Keratinocyte (primary cell): ENCODE data around the gene FBXL17. TPM values are rescaled to one million over a fixed set of nuclear protein-coding genes. Genes with fewer than 3 reads are reported as not detected.

Source experiments
- DNase-seq: peaks from one replicate; pipeline ENCODE4 v3.0.0-alpha.2; 2011; ENCODE audit warnings: low read depth, missing footprints, low spot score
- FAIRE-seq: peaks from 2 replicates; lab custom pipeline; 2011; peaks lifted over from hg19 to GRCh38; lab: Jason Lieb, UNC
- H2AFZ ChIP-seq: 2 replicates; pipeline ENCODE4 v1.6.0; 2012; ENCODE audit warnings: low read length, control low read depth, inconsistent platforms; ENCODE audit not compliant: control insufficient read depth
- H3K27ac ChIP-seq: 2 replicates; pipeline ENCODE4 v1.5.1; 2011; ENCODE audit warnings: low read length; ENCODE audit not compliant: control insufficient read depth, insufficient read depth
- H3K27me3 ChIP-seq: 3 replicates; pipeline ENCODE4 v1.6.0; 2011; ENCODE audit warnings: low read length; ENCODE audit not compliant: control insufficient read depth, insufficient read depth; ENCODE audit errors: extremely low read depth
- H3K36me3 ChIP-seq, 2 experiments: 2 replicates in 1 of 2; 3 replicates in 1 of 2; pipeline ENCODE4 v1.5.1; 2011; ENCODE audit warnings: low read length in 2 of 2, mild to moderate bottlenecking in 1 of 2; ENCODE audit not compliant: control insufficient read depth in 2 of 2, insufficient read depth in 2 of 2; ENCODE audit errors: extremely low read depth in 1 of 2
- H3K4me1 ChIP-seq: 3 replicates; pipeline ENCODE4 v1.5.1; 2011; ENCODE audit warnings: low read length; ENCODE audit not compliant: control insufficient read depth, insufficient read depth; ENCODE audit errors: extremely low read depth
- H3K4me2 ChIP-seq: 3 replicates; pipeline ENCODE4 v1.6.0; 2011; ENCODE audit warnings: low read depth, low read length; ENCODE audit not compliant: control insufficient read depth, insufficient read depth; ENCODE audit errors: extremely low read depth
- H3K4me3 ChIP-seq, 3 experiments: fragments of 200-600 bp in 1 of 3; sonication (generic) in 1 of 3; 2 replicates in 2 of 3; 3 replicates in 1 of 3; pipeline ENCODE4 v1.5.1; 2011 to 2016; ENCODE audit warnings: low read length in 3 of 3, mild to moderate bottlenecking in 3 of 3, control low read depth in 2 of 3, inconsistent platforms in 1 of 3, low read depth in 1 of 3, mixed read lengths in 1 of 3, mixed run types in 1 of 3, moderate library complexity in 1 of 3; ENCODE audit not compliant: control insufficient read depth in 2 of 3, insufficient read depth in 2 of 3; ENCODE audit errors: extremely low read depth in 1 of 3
- H3K79me2 ChIP-seq: 2 replicates; pipeline ENCODE4 v1.6.0; 2012; ENCODE audit warnings: low read length; ENCODE audit not compliant: control insufficient read depth, insufficient read depth
- H3K9ac ChIP-seq: 3 replicates; pipeline ENCODE4 v1.6.0; 2011; ENCODE audit warnings: low read length; ENCODE audit not compliant: control insufficient read depth, insufficient read depth; ENCODE audit errors: extremely low read depth
- H3K9me1 ChIP-seq: 3 replicates; pipeline ENCODE4 v1.6.0; 2011; ENCODE audit warnings: low read length; ENCODE audit not compliant: control insufficient read depth, insufficient read depth; ENCODE audit errors: extremely low read depth
- H3K9me3 ChIP-seq: 2 replicates; pipeline ENCODE4 v1.5.1; 2012; ENCODE audit warnings: low read depth, low read length; ENCODE audit not compliant: control insufficient read depth
- H4K20me1 ChIP-seq: 3 replicates; pipeline ENCODE4 v1.6.0; 2011; ENCODE audit warnings: low read length; ENCODE audit not compliant: control insufficient read depth, insufficient read depth; ENCODE audit errors: extremely low read depth
- EZH2 ChIP-seq: IDR thresholded peaks from one replicate; pipeline ENCODE4 v1.6.1; 2012; ENCODE audit warnings: inconsistent platforms, mild to moderate bottlenecking, low read length, moderate library complexity
- dilution Hi-C: fragments of 300-500 bp; cut with MboI; formaldehyde crosslinking; loops from one replicate; pipeline ENCODE4 v1.7.0; 2020; ENCODE audit warnings: low sequenced_read_pairs; ENCODE audit not compliant: extremely low pct_ligation_motif_present
- polyA plus RNA-seq, 5 experiments: library from polyadenylated mRNA; depleted of rRNA in 3 of 5; stranded (reverse) in 3 of 5; stranded (forward) in 1 of 5; unstranded in 1 of 5; fragments of >200 nt; gene quantifications; 1 replicate in 1 of 5; 2 replicates in 3 of 5; 3 replicates in 1 of 5; pipeline versions ENCODE4 v1.2.1 to v1.2.3, GENCODE V29; 2011 to 2012; ENCODE audit warnings: missing spikeins in 2 of 5, low read depth in 1 of 5, low replicate concordance in 1 of 5
- TF ChIP-seq, protein P1 (sequence below), 3 experiments: IDR thresholded peaks in 1 of 3; conservative IDR thresholded peaks in 1 of 3; optimal IDR thresholded peaks in 1 of 3; 2 replicates in 2 of 3; 3 replicates in 1 of 3; pipeline versions ENCODE3 to v1.5.1; 2011; ENCODE audit warnings: low read length in 3 of 3, mild to moderate bottlenecking in 3 of 3, moderate library complexity in 2 of 3, control low read depth in 1 of 3, inconsistent platforms in 1 of 3; ENCODE audit not compliant: insufficient read depth in 2 of 3; ENCODE audit errors: extremely low read depth in 1 of 3

Gene FBXL17
- polyA plus RNA-seq, 1 donor (not counting 4 experiments of a cell fraction or from before 2014, with no cell fraction given), result 5.7 TPM

DNA sequence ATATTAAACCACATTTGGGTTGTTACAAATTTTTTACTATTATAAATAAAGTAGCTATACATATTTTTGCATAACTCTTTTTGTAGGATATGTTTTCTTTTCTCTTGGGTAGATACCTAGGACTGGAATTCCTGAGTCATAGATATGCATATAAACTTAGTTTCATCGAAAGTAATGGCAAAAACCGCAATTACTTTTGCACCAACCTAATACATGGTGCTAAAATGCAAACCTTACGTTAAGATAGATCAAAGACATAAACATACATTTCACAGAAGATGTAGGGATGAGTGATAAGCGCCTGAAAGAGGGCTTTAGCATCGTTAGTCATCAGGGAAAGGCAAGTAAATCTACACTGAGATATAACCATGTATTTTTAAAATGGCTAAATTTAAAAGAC is 532.8 kb downstream of the FBXL17 start:
- dilution Hi-C loops, result no loop called here
- Histone ChIP-seq H3K36me3 (no peaks in the 10 kb centered on the region), H3K9me1 (no peaks in the 10 kb centered on the region), H3K27me3 (peaks cover 3% of the 10 kb centered on the region), H3K27ac (no peak overlapping the region), H3K79me2 (no peaks in the 10 kb centered on the region), H3K4me2 (no peak overlapping the region), H3K9me3 (no peaks in the 10 kb centered on the region), H3K4me3 (no peak overlapping the region), H3K4me1 (no peaks in the 10 kb centered on the region), H3K9ac (no peak overlapping the region), H4K20me1 (no peaks in the 10 kb centered on the region), H2AFZ (no peak overlapping the region)
- TF ChIP-seq EZH2, result no peak
- TF ChIP-seq, protein P1, sequence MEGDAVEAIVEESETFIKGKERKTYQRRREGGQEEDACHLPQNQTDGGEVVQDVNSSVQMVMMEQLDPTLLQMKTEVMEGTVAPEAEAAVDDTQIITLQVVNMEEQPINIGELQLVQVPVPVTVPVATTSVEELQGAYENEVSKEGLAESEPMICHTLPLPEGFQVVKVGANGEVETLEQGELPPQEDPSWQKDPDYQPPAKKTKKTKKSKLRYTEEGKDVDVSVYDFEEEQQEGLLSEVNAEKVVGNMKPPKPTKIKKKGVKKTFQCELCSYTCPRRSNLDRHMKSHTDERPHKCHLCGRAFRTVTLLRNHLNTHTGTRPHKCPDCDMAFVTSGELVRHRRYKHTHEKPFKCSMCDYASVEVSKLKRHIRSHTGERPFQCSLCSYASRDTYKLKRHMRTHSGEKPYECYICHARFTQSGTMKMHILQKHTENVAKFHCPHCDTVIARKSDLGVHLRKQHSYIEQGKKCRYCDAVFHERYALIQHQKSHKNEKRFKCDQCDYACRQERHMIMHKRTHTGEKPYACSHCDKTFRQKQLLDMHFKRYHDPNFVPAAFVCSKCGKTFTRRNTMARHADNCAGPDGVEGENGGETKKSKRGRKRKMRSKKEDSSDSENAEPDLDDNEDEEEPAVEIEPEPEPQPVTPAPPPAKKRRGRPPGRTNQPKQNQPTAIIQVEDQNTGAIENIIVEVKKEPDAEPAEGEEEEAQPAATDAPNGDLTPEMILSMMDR (optimal IDR thresholded peaks at IDR 0.05 in 1 of 3, IDR thresholded peaks at IDR 0.05 in 1 of 3, conservative IDR thresholded peaks at IDR 0.05 in 1 of 3; ENCODE audit: extremely low read depth in 1 of 3, insufficient read depth in 2 of 3, low read length in 3 of 3), result no peak
- FAIRE-seq (no peak), DNase-seq (no peak)

DNA sequence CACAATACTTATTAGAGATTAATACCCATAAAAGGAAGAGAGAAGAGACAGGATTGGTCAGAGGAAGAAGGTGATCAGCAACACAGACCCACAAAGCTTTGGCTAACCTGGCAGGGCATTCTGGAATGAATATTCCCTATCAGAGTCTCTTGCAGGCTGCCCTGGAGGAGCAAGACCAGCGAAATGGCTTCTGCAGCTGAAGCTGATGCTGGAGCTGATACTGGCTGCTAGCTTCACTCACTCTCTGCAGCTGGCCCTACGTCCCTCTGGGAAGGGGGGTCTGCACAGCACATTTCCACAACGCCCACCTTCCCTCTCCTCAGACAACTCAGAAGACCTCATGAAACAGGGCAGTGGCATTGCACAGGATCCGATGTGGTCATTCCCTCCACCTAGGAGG is 541.3 kb downstream of the FBXL17 start:
- H3K9me1 ChIP-seq, result no peaks in the 10 kb centered on the region
- H3K4me1 ChIP-seq, result no peaks in the 10 kb centered on the region
- no peaks in the 10 kb centered on the region for H3K36me3 ChIP-seq
- H3K4me2 ChIP-seq, result no peak overlapping the region
- FAIRE-seq (no peak), DNase-seq (no peak)
- no peak overlapping the region for H2AFZ ChIP-seq
- no peaks in the 10 kb centered on the region for H3K9me3 ChIP-seq
- peaks cover 11% of the 10 kb centered on the region for H3K27me3 ChIP-seq
- dilution Hi-C loops, result no loop called here
- H4K20me1 ChIP-seq, result no peaks in the 10 kb centered on the region
- H3K4me3 ChIP-seq, result no peak overlapping the region
- no peaks in the 10 kb centered on the region for H3K79me2 ChIP-seq
- TF ChIP-seq, protein P1 (optimal IDR thresholded peaks at IDR 0.05 in 1 of 3, IDR thresholded peaks at IDR 0.05 in 1 of 3, conservative IDR thresholded peaks at IDR 0.05 in 1 of 3; ENCODE audit: extremely low read depth in 1 of 3, insufficient read depth in 2 of 3, low read length in 3 of 3), result no peak
- TF ChIP-seq EZH2, result no peak
- no peak overlapping the region for H3K27ac ChIP-seq
- no peak overlapping the region for H3K9ac ChIP-seq
